Thyroid gland (tissue), 4 donors: Measurements from ENCODE around the gene TLE4. TPM values are rescaled to one million over a fixed set of nuclear protein-coding genes. Genes with fewer than 3 reads are reported as not detected.

Source experiments
- DNase-seq, 2 donors: peaks; one replicate each; pipeline ENCODE4 v3.0.0-alpha.2; 2019
- H3K27ac ChIP-seq, 3 donors: fragments of 200-600 bp; sonication (generic); 1 replicate in 2 of 3; 2 replicates in 1 of 3; pipeline ENCODE4 v1.5.1; 2016 to 2019; ENCODE audit warnings: mild to moderate bottlenecking in 1 of 3, moderate library complexity in 1 of 3
- H3K27me3 ChIP-seq: fragments of 200-600 bp; sonication (generic); one replicate; pipeline ENCODE4 v1.5.1; 2019
- H3K36me3 ChIP-seq, 2 donors: fragments of 200-600 bp; sonication (generic); one replicate each; pipeline ENCODE4 v1.5.1; 2016 to 2019
- H3K4me1 ChIP-seq, 2 donors: fragments of 200-600 bp; sonication (generic); one replicate each; pipeline ENCODE4 v1.5.1; 2017 to 2019
- H3K4me3 ChIP-seq, 3 donors: fragments of 200-600 bp; sonication (generic); replicated peaks in 1 of 3; 1 replicate in 2 of 3; 2 replicates in 1 of 3; pipeline ENCODE4 v1.5.1; 2016; ENCODE audit warnings: mild to moderate bottlenecking in 1 of 3
- H3K9me3 ChIP-seq: fragments of 200-600 bp; sonication (generic); one replicate; pipeline ENCODE4 v1.5.1; 2017
- POLR2A ChIP-seq, 2 donors: fragments of 450-650 bp; IDR thresholded peaks; one replicate each; pipeline ENCODE4 v1.6.1; 2017; ENCODE audit warnings: antibody characterized with exemption in 2 of 2, mild to moderate bottlenecking in 2 of 2, moderate library complexity in 1 of 2
- WGBS, 2 donors: methylation state at CpG; one replicate each; pipeline ENCODE4 v1.1.5; 2017; 5-methylcytosine and 5-hydroxymethylcytosine counted together
- intact Hi-C: fragments of 100-400 bp; cut with DNase I; formaldehyde crosslinking; loops from one replicate; pipeline ENCODE4 v1.15.1; 2023
- total RNA-seq, 4 donors: library from RNA; depleted of rRNA; stranded (reverse); fragments of >200 nt; gene quantifications; one replicate each; pipeline ENCODE4 v1.2.3, GENCODE V29; 2016
- TF ChIP-seq, protein P1 (sequence below), 6 experiments: fragments of 200-600 bp in 3 of 6; fragments of 450-650 bp in 3 of 6; sonication (generic) in 3 of 6; IDR thresholded peaks; one replicate each; pipeline ENCODE4 v1.5.1; 2016 to 2019; ENCODE audit warnings: antibody characterized with exemption in 6 of 6, mild to moderate bottlenecking in 2 of 6, inconsistent platforms in 1 of 6, moderate library complexity in 1 of 6

Gene TLE4
- total RNA-seq, 4 donors from 2014 or later = 40.3 to 64.2 (median 52.8) TPM

DNA sequence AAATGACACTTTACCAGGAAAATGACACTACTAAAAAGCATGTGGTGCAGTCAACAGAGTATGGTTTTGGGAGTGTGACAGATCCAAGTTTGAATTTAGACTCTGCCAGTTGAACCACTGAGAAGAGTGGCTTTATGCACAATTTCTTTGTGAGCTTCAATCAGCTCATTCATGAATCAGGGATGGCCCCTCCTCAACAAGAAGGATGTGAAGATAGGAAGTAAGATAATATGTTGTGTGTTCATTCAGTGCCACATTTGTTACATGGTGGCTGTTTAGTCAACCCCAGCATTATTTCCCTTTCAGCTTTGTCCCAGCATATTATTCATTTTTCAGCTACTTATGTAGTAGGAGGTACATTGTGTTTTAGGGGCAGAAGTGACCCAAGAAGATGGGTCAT lies 140.1 kb downstream of the TLE4 start:
- H3K4me1 ChIP-seq = no peaks in the 10 kb centered on the region
- no peak for DNase-seq
- intact Hi-C loops = no loop called here
- no peak overlapping the region for H3K4me3 ChIP-seq
- peaks cover 0 to 10% of the 10 kb centered on the region in 2 donors for H3K36me3 ChIP-seq
- TF ChIP-seq, protein P1, sequence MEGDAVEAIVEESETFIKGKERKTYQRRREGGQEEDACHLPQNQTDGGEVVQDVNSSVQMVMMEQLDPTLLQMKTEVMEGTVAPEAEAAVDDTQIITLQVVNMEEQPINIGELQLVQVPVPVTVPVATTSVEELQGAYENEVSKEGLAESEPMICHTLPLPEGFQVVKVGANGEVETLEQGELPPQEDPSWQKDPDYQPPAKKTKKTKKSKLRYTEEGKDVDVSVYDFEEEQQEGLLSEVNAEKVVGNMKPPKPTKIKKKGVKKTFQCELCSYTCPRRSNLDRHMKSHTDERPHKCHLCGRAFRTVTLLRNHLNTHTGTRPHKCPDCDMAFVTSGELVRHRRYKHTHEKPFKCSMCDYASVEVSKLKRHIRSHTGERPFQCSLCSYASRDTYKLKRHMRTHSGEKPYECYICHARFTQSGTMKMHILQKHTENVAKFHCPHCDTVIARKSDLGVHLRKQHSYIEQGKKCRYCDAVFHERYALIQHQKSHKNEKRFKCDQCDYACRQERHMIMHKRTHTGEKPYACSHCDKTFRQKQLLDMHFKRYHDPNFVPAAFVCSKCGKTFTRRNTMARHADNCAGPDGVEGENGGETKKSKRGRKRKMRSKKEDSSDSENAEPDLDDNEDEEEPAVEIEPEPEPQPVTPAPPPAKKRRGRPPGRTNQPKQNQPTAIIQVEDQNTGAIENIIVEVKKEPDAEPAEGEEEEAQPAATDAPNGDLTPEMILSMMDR (IDR thresholded peaks at IDR 0.05) = no peak
- TF ChIP-seq POLR2A (IDR thresholded peaks at IDR 0.05) = no peak
- H3K9me3 ChIP-seq = no peaks in the 10 kb centered on the region
- no peak overlapping the region for H3K27ac ChIP-seq
- no peaks in the 10 kb centered on the region for H3K27me3 ChIP-seq

DNA sequence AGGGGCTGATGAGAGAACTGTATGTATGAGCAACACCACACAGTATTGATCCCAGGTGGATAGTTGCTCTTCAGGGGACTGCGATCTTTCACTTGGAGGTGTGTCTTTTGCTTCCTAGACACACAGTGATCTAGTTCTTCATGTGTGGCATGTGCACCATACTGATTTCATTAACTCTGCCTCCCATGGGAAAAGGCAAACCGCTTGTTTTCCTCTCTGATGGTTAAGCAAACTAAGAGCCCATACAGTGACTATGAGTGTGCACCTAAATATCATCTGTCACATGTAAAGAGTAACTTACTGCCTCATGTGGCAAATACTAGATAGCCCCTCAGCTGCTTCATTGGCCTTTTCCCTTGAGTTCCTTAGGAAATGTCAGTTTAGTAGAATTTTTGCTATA lies 147.3 kb downstream of the TLE4 start:
- no peak for DNase-seq
- no peak overlapping the region for H3K4me3 ChIP-seq
- intact Hi-C loops = no loop called here
- H3K27me3 ChIP-seq = no peaks in the 10 kb centered on the region
- peaks cover 8 to 27% of the 10 kb centered on the region in 2 donors for H3K36me3 ChIP-seq
- H3K4me1 ChIP-seq = no peaks in the 10 kb centered on the region
- no peaks in the 10 kb centered on the region for H3K9me3 ChIP-seq
- TF ChIP-seq POLR2A (IDR thresholded peaks at IDR 0.05) = no peak
- TF ChIP-seq, protein P1 (IDR thresholded peaks at IDR 0.05) = no peak
- no peak overlapping the region for H3K27ac ChIP-seq
- 96% methylated on average over 2 of the region's 2 CpGs for WGBS, 2 donors

DNA sequence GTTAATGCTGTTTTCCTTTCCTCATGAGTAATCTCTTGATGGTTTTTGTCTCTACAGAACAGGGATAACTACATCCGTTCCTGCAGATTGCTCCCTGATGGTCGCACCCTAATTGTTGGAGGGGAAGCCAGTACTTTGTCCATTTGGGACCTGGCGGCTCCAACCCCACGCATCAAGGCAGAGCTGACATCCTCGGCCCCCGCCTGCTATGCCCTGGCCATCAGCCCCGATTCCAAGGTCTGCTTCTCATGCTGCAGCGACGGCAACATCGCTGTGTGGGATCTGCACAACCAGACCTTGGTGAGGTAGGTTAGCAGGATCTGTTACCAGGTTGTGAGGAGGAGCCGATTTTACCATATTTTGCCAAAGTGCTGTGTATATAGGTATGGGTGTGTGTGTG lies 148.2 kb downstream of the TLE4 start:
- no peak for DNase-seq
- no peak for TF ChIP-seq POLR2A (IDR thresholded peaks at IDR 0.05)
- TF ChIP-seq, protein P1 (IDR thresholded peaks at IDR 0.05) = no peak
- H3K9me3 ChIP-seq = no peaks in the 10 kb centered on the region
- no peaks in the 10 kb centered on the region for H3K4me1 ChIP-seq
- no peak overlapping the region for H3K4me3 ChIP-seq
- H3K36me3 ChIP-seq = peaks cover 8 to 29% of the 10 kb centered on the region in 2 donors
- H3K27ac ChIP-seq = no peak overlapping the region
- intact Hi-C loops = no loop called here
- WGBS, 2 donors = 94 to 96% methylated on average over 11 of the region's 11 CpGs
- no peaks in the 10 kb centered on the region for H3K27me3 ChIP-seq

DNA sequence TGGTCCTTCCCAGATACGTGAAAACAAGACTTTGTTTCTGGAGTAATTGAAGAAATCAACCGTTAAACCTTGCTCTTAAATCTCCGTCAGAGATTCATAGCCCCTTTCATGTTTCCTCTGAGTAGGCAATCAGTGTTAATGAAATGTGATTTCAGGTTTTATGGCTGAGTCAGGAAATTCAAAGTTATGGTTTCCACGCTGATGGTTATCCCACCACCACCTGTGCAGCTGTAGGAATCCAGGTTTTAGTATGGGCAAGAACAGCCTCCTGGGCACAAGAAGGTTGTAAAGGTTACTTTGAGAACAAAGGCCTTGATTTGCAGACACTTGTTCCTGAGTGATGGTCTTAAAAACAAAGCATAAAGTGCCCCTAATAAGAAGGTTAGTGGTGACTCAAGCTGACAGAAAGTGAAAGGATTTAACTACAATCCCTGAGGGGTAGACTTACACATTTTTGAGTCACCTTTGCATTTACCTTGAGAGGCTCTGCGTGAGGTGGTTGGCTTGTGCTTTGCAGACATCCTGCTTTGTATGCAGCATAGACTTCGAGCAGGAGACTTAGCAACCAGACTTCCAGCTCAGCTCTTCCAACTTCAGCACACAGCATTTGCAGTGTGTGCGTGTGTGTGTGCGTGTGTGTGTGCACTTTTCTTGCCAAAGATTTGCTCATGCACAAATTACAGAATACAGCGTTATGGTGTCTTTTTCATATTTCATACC lies 159.6 kb downstream of the TLE4 start:
- WGBS, 2 donors = 74 to 77% methylated on average over 9 of the region's 9 CpGs
- no peaks in the 10 kb centered on the region for H3K9me3 ChIP-seq
- no peak for DNase-seq
- H3K27ac ChIP-seq = no peak overlapping the region
- H3K4me1 ChIP-seq = no peaks in the 10 kb centered on the region
- intact Hi-C loops = no loop called here
- H3K4me3 ChIP-seq = no peak overlapping the region
- no peaks in the 10 kb centered on the region for H3K27me3 ChIP-seq
- H3K36me3 ChIP-seq = no peaks in the 10 kb centered on the region
- TF ChIP-seq, protein P1 (IDR thresholded peaks at IDR 0.05) = no peak
- no peak for TF ChIP-seq POLR2A (IDR thresholded peaks at IDR 0.05)

DNA sequence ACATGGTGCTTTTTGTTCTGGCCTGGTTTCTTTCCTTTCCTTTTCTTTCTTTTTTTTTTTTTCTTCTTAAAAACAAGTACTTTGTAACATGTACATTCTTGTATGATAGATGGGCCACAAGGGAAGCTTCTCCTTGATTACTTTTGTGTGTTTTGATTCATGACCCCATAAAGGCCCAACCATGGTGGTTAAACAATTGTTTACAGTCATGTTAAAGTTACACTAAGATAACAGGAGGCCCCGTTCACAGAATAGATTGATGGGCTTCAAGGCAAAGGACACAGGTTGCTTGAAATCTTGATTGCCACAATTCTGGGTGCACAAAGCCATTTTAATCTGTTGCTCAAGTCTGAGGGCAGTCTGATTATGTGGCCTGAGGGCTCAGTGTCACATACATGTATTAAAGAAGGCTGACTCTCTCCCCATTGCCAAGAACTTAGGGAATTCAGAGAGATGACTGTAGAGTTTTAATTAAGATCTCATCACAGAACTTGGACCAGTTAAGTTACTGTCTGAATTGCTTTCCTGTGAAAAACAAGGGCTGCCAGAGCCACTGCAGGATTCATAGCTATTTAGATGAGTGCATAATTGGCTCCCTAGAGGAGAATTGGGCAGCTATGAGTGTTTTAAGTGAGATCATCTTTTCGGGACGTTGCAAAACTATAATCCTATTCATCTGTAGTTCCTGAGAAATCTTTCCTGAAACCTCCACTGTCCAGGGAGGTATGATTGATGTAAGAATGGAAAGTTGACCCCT lies 163.4 kb downstream of the TLE4 start:
- Histone ChIP-seq H3K36me3 (no peaks in the 10 kb centered on the region), H3K9me3 (no peaks in the 10 kb centered on the region), H3K27ac (no peak overlapping the region), H3K4me1 (no peaks in the 10 kb centered on the region), H3K4me3 (no peak overlapping the region), H3K27me3 (no peaks in the 10 kb centered on the region)
- WGBS, 2 donors = 69 to 71% methylated on average over 3 of the region's 3 CpGs
- TF ChIP-seq, protein P1 (IDR thresholded peaks at IDR 0.05) = no peak
- TF ChIP-seq POLR2A (IDR thresholded peaks at IDR 0.05) = no peak
- DNase-seq = no peak
- intact Hi-C loops = no loop called here
